IPS DF 4.7 (cell line): ENCODE results near the gene ATP6V1B1.

ENCODE experiments used
- DNase-seq: peaks from one replicate; pipeline ENCODE4 v3.0.0-alpha.2; 2013; ENCODE audit warnings: low spot score; ENCODE audit errors: extremely low read depth

The ATP6V1B1 gene

GRCh38 chr2:70926042-70926441, 9.7 kb upstream of the ATP6V1B1 start:
- no peak for DNase-seq

GRCh38 chr2:70927138-70927537, 8.6 kb upstream of the ATP6V1B1 start:
- DNase-seq: no peak

GRCh38 chr2:70927641-70928040, 8.1 kb upstream of the ATP6V1B1 start:
- no peak for DNase-seq

GRCh38 chr2:70928366-70928765, 7.3 kb upstream of the ATP6V1B1 start:
- no peak for DNase-seq

- DNase-seq: no peak
Measured at GRCh38 chr2:70930371-70931329, 5.0 kb upstream of the ATP6V1B1 start.

- DNase-seq: no peak
Measured at GRCh38 chr2:70931376-70932000, 4.2 kb upstream of the ATP6V1B1 start.

GRCh38 chr2:70932631-70933230, 3.0 kb upstream of the ATP6V1B1 start:
- no peak for DNase-seq

GRCh38 chr2:70934981-70935380, 719 bp upstream of the ATP6V1B1 start:
- DNase-seq: no peak

GRCh38 chr2:70936165-70936978, 672 bp downstream of the ATP6V1B1 start:
- DNase-seq: no peak

- DNase-seq: no peak
Measured at GRCh38 chr2:70936979-70937811, 1.5 kb downstream of the ATP6V1B1 start.

- no peak for DNase-seq
Measured at GRCh38 chr2:70937866-70938585, 2.3 kb downstream of the ATP6V1B1 start.

- no peak for DNase-seq
Measured at GRCh38 chr2:70938586-70938950, 2.9 kb downstream of the ATP6V1B1 start.

GRCh38 chr2:70939001-70939838, 3.5 kb downstream of the ATP6V1B1 start:
- no peak for DNase-seq

GRCh38 chr2:70939839-70940580, 4.3 kb downstream of the ATP6V1B1 start:
- DNase-seq: no peak

- DNase-seq: no peak
Measured at GRCh38 chr2:70941186-70941585, 5.5 kb downstream of the ATP6V1B1 start.

- no peak for DNase-seq
Measured at GRCh38 chr2:70941701-70942100, 6.0 kb downstream of the ATP6V1B1 start.

GRCh38 chr2:70942396-70943204, 6.9 kb downstream of the ATP6V1B1 start:
- no peak for DNase-seq
